ENCODE results near the gene INPP5K. TPM values are rescaled to one million over a fixed set of nuclear protein-coding genes. Genes with fewer than 3 reads are reported as not detected.

INPP5K gene
- total and polyA plus RNA-seq, 10 donors, result 22.3 to 107 (median 51.4) TPM

DNA sequence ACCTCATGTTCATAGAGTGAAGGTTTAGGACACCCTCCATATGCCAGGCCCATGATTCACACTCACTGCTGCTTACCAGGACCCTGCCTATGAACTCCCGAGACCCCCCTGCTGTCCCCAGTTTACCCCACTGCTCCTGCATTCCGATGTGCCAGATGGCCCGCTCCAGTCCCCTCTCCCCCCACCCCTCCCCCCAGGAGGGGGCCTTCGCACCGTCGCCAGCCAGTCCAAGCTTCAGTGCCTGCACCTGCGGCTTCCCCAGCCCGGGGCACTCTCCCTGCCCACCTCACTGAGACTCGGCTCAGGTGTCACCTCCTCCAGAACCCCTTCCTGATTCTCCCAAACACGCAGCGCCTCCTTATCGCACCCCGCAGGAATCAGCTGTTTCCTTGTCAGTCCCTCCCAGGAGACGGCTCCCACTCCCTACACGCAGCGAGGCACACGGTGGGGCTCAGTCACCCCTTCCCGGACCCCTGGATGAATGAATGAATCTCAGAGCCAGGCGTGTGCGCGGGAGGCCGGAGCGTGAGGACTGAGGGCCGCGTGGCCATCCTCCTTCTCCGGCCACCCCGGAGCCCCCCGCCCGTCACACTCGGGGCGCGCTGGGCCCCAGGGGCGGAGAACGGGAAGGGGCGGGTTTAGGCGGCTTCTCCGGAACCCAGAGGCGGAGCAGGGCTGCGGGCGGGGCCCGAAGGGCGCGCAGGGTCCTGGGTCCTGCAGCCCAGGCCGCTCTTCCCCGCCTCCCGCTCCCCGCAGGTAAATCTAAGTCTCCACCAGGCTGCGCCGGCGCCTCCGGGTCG is 25.6 kb downstream of the INPP5K start:
- intact Hi-C loops (cut with DNase I; ENCODE audit: low total_unique reads), result no loop called here
- Histone ChIP-seq H3K4me1 (peaks cover 49 to 79% (median 69%) of the 10 kb centered on the region in 6 donors), H3K27ac (peak overlapping the region; percentile 78 to 96 (median 90)), H3K27me3 (replicated peaks in 1 of 7) (peaks cover 0 to 41% (median 0%) of the 10 kb centered on the region in 7 donors), H3K9me3 (no peaks in the 10 kb centered on the region), H3K4me3 (peak overlapping the region; percentile 47 to 86 (median 67)), H3K36me3 (peaks cover 0 to 17% (median 7%) of the 10 kb centered on the region in 6 donors)
- TF ChIP-seq CTCF (IDR thresholded peaks at IDR 0.05 in 8 of 11, conservative IDR thresholded peaks at IDR 0.05 in 3 of 11) (no peak), POLR2AphosphoS5 (IDR thresholded peaks at IDR 0.05) (peak; percentile 74 to 87 (median 79)), POLR2A (IDR thresholded peaks at IDR 0.05) (peak in 1 of 3 donors; percentile 43)
- 1 to 4% (median 3%) methylated on average over 26 to 52 of the region's 52 CpGs for WGBS, 5 donors
- peak; percentile 94 for DNase-seq

- H3K27ac ChIP-seq, result peak overlapping the region; percentile 67 to 95 (median 92)
- H3K4me3 ChIP-seq, result peak overlapping the region in 7 of 8 donors; percentile 56 to 91 (median 67)
- no peaks in the 10 kb centered on the region for H3K9me3 ChIP-seq
- DNase-seq, result no peak
- WGBS, 5 donors, result 86 to 93% (median 87%) methylated on average over 2 to 7 of the region's 7 CpGs
- peaks cover 55 to 93% (median 84%) of the 10 kb centered on the region in 6 donors for H3K4me1 ChIP-seq
- intact Hi-C loops (cut with DNase I; ENCODE audit: low total_unique reads), result no loop called here
- peaks cover 0 to 6% (median 0%) of the 10 kb centered on the region in 6 donors for H3K36me3 ChIP-seq
- TF ChIP-seq POLR2AphosphoS5 (IDR thresholded peaks at IDR 0.05), result no peak
- peaks cover 0 to 56% (median 0%) of the 10 kb centered on the region in 7 donors for H3K27me3 ChIP-seq (replicated peaks in 1 of 7)
Measured at GRCh38 chr17:1488826-1489270, 27.6 kb downstream of the INPP5K start.

DNA sequence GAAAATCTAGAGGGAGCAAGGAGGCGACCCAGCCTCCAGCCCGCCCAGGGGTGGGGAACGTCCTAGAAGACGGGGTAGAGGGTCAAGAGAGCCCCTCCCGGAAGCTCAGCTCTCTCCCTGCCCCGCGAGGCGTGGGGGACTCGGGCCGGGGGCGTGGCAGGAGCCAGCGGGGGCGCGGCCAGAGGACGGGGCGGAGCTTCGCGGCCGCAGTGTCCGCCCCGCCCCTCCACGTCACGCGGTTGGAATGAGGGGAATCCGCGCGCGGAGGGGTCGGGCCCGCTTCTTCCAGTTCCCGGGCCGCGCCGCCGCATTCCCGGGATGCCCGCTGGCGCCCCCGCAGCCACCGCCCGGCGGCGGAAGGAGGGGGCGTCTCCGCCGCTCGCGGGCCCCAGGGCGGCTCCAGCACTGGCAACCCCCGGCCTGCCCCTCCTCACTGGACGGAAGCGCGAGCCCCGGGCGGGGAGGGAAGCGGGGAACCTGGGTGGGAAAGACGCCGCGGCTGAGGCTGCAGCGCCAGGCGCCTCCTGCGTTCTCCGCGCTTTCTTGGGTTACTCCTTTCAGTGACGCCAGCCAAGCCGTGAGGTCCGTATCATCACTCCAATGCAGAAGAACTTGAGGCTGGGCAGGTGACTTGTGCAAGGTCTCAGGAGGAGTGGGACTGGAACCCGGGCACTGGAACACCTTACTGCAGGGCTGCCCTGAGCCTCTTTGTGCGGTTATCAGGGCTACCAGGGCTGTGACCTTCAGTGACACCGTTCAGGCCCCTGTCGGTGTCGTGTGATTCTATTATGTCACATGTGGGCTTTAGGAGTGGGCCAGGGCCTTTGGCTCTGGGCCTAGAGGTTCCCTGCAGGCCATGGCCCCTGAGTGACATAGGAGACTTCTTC is 28.2 kb downstream of the INPP5K start:
- TF ChIP-seq POLR2A (IDR thresholded peaks at IDR 0.05) (no peak), POLR2AphosphoS5 (IDR thresholded peaks at IDR 0.05) (peak; percentile 76 to 81 (median 79)), CTCF (IDR thresholded peaks at IDR 0.05 in 8 of 11, conservative IDR thresholded peaks at IDR 0.05 in 3 of 11) (peak in 1 of 11 experiments; percentile 5)
- H3K27me3 ChIP-seq (replicated peaks in 1 of 7), result peaks cover 0 to 54% (median 0%) of the 10 kb centered on the region in 7 donors
- peak overlapping the region; percentile 67 to 95 (median 92) for H3K27ac ChIP-seq
- 3 to 6% (median 4%) methylated on average over 4 to 72 of the region's 72 CpGs for WGBS, 5 donors
- no peaks in the 10 kb centered on the region for H3K9me3 ChIP-seq
- peak overlapping the region; percentile 8 to 91 (median 64) for H3K4me3 ChIP-seq
- H3K4me1 ChIP-seq, result peaks cover 51 to 91% (median 79%) of the 10 kb centered on the region in 6 donors
- DNase-seq, result peak; percentile 94
- intact Hi-C loops (cut with DNase I; ENCODE audit: low total_unique reads), result no loop called here
- peaks cover 0 to 12% (median 3%) of the 10 kb centered on the region in 6 donors for H3K36me3 ChIP-seq
